GM18867 (cell line): ENCODE measurements around the gene PHLDB2.
A peak's percentile ranks its signal among the peaks of the same experiment; 100 is the strongest.

Source experiments
- ATAC-seq: cut with Tn5 transposase; IDR thresholded peaks from one replicate; pipeline ENCODE4 v1.9.1; 2021; ENCODE audit warnings: mild to moderate bottlenecking, moderate library complexity; ENCODE audit not compliant: unreplicated experiment

The PHLDB2 gene

GRCh38 chr3:112013058-112013783 lies 154.2 kb downstream of the PHLDB2 start:
- ATAC-seq, result peak; percentile 91

DNA sequence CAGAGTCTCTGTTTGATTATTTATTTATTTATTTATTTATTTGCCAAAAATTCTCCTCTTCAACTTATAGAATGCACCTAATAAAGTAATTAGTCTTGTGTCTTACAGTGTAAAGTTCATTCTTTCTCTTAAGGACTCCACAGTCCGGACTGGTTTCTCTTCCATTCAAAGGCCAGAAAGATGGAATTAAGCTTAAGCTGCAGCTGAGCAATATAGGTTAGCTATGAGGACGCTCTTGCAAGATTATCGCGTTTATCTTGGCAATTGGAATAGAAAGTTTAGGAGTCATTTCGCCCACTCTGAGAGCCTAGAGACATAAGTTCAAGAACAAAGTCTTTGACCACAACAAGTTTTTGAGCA lies 154.7 kb downstream of the PHLDB2 start:
- ATAC-seq, result peak; percentile 20

DNA sequence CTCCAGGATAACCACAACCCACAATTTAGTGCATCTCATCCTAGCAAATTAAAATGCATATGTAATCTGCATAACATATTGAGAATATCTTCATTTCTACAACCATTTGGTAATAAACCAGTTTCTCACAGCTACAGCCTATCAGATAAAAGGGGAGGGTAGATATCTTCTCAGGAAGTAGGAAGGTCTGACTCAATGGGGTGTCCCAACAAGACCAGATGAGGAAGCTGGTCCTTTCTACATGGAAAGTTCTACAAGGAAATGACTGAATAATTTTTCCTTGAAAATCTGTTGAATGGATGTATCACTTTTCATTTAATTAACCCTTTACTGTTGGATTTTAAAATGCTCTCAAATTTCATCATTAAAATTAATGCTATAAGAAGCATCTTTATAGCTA lies 158.0 kb downstream of the PHLDB2 start:
- no peak for ATAC-seq

GRCh38 chr3:112018712-112019111 lies 159.6 kb downstream of the PHLDB2 start:
- no peak for ATAC-seq

- ATAC-seq, result no peak
Observed at GRCh38 chr3:112019716-112020115, 160.7 kb downstream of the PHLDB2 start.

DNA sequence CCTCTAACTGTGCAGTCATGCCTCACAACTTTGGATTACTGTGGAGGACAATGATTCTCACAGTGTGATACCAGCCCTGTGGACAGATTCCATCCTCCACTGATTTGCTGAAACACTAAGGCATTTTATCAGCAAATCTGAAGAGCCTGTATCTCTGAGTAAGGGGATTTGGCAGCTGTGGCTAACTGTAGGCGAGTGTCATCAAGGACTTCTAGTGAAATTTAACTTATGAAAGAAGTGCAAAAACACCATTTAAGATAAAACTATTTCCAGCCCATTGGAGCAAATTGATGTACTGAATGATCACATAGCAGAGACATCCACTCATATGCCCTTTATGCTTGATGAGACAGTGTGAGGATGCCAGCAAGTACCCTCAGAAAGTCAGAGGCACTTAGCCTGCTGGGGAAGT lies 161.6 kb downstream of the PHLDB2 start:
- no peak for ATAC-seq
